Activated CD4-positive, alpha-beta memory T cell treated with anti-CD3 and anti-CD28 coated beads, Interleukin-2, amount 10 ng/mL, durations not matched to agents 7 days and 5 days (primary cell): ENCODE data around the gene CD79A. TPM values are rescaled to one million over a fixed set of nuclear protein-coding genes. Genes with fewer than 3 reads are reported as not detected.

ENCODE experiments used
- CTCF ChIA-PET: fragments of 350-600 bp; sonication (Branson Sonifier 250); formaldehyde crosslinking; loops from one replicate; lab custom pipeline; 2021; ENCODE audit warnings: antibody characterized with exemption, inconsistent platforms; lab: Charles Lee
- POLR2A ChIA-PET: fragments of 350-600 bp; sonication (Branson Sonifier 250); formaldehyde crosslinking; loops from one replicate; lab custom pipeline; 2021; ENCODE audit warnings: antibody characterized with exemption; lab: Charles Lee
- DNase-seq: peaks from one replicate; pipeline ENCODE4 v3.0.0-alpha.2; 2020
- H3K27ac Mint-ChIP-seq: one replicate; pipeline ENCODE4 v1.8.0; 2021; ENCODE audit warnings: mild to moderate bottlenecking, mixed read lengths
- H3K27me3 Mint-ChIP-seq: one replicate; pipeline ENCODE4 v1.8.0; 2021; ENCODE audit warnings: mixed read lengths
- H3K36me3 Mint-ChIP-seq: one replicate; pipeline ENCODE4 v1.8.0; 2021; ENCODE audit warnings: low read depth, mixed read lengths
- H3K4me1 Mint-ChIP-seq: one replicate; pipeline ENCODE4 v1.8.0; 2021; ENCODE audit warnings: mixed read lengths
- H3K4me3 Mint-ChIP-seq: one replicate; pipeline ENCODE4 v1.8.0; 2021; ENCODE audit warnings: mild to moderate bottlenecking, mixed read lengths
- H3K9me3 Mint-ChIP-seq: one replicate; pipeline ENCODE4 v1.8.0; 2021; ENCODE audit warnings: mixed read lengths
- total RNA-seq, 2 experiments: library from RNA; stranded (reverse); gene quantifications; one replicate each; pipeline ENCODE4 v1.2.3, GENCODE V29; 2021

CD79A gene
- total RNA-seq, 2 experiments from 2014 or later = 0.35 to 0.38 TPM

DNA sequence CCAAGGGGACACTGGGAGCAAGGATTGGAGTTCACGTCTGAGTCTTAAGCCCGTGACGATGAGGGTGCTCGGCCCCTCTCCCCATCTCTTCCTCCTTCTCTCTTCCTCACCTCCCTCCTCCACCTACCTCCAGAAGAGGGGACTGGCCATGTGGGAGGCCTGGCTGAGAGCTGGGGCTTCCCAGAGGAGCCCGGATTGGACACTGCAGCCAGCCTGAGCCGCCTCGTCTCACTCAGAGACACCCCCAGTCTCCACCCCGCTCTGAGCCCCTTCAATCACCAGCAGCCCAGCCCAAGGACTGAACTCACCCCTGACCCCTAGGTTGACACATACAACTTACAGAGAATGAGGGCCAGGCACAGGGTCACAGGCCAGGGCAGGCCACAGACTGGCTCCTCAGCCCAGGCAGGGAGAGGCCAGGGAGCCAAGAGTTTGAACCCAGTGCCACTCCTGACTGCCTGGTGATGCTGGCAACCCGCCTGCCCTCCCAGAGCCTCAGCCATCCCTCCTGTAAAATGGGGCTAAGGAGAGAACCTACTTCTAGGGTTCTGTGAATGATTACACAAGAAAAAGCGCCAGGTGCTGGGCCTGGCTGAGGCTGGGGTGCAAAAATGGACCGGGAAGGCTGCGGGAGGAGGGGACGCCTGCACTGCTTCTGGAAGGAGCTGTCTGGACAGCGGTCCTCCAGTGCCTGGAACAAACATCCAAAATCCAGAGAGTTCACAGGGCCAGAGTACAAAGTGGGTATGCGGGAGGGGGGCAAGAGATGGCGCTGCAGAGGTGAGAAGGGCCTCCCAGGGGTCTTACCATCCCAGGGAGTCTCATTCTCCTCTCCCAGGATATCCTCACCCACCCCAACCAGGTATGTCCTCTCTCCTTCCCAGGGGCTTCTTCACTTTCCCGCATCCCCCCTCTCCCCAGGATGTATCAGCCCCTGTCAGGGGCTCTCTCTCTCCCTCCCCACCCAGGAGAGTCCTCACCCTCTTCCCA lies 1.1 kb downstream of the CD79A start:
- Mint-ChIP-seq H3K27me3 (no peaks in the 10 kb centered on the region), H3K4me3 (no peak overlapping the region), H3K27ac (peak overlapping the region; percentile 21), H3K36me3 (peaks cover 8% of the 10 kb centered on the region), H3K4me1 (peaks cover 66% of the 10 kb centered on the region), H3K9me3 (no peaks in the 10 kb centered on the region)
- DNase-seq = no peak
- ChIA-PET POLR2A (interaction anchor here (2.3 to 16.1 kb wide), 3 partner anchors 8 to 33 kb away, joined by 8 to 384 read pairs (median 223); partner anchors contain the start of genes ARHGEF1 and RPS19), CTCF (no interaction called here)

DNA sequence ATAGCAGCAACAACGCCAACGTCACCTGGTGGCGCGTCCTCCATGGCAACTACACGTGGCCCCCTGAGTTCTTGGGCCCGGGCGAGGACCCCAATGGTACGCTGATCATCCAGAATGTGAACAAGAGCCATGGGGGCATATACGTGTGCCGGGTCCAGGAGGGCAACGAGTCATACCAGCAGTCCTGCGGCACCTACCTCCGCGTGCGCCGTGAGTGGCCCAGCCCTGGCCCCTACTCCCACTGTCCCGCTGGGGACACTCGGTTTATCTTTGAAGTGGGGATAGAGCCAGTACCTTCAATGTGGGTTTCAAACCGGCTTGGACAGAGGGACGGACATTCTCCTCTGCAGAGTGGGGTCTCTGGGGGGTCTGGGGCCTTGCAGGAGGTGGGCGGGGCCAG lies 2.0 kb downstream of the CD79A start:
- POLR2A ChIA-PET = no interaction called here
- no peak for DNase-seq
- no peak overlapping the region for H3K27ac Mint-ChIP-seq
- H3K27me3 Mint-ChIP-seq = no peaks in the 10 kb centered on the region
- CTCF ChIA-PET = no interaction called here
- peaks cover 13% of the 10 kb centered on the region for H3K36me3 Mint-ChIP-seq
- no peak overlapping the region for H3K4me3 Mint-ChIP-seq
- H3K4me1 Mint-ChIP-seq = peaks cover 60% of the 10 kb centered on the region
- no peaks in the 10 kb centered on the region for H3K9me3 Mint-ChIP-seq

DNA sequence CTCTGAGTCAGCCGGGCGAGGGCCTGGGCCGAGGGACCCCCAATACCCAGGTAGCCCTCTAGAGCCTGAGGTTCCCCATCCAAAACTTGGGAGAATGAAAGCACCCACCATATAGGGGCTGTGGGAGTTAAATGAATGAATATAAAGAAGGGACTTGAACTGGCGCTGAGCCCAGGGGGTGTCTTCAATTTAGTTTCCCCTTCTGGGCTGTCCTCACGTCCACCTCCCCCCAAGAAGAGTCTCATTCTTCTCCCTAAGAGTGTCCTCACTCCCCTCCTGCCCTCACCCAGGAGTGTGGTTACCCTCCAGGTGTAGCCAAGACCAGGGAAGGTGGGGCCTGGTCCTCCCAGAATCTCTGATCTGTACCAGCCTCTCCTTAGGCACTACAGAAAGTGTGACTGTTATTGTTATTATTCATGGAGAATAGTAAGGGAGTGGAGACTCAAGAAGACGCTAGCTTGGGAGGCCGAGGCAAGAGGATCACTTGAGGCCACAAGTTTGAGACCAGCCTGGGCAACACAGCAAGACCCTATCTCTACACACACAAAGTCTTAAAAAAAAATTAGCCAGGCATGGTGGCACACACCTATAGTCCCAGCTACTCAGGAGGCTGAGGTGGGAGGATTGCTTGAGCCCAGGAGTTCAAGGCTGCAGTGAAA lies 2.7 kb downstream of the CD79A start:
- ChIA-PET POLR2A (interaction anchor here (1.1 to 13.3 kb wide), 3 partner anchors 10 to 20 kb away, joined by 3 to 384 read pairs (median 135); partner anchors contain the start of genes CD79A and RPS19), CTCF (interaction anchor here (0.6 to 1.0 kb wide), 3 partner anchors 9 to 432 kb away, joined by 4 to 6 read pairs (median 5); no protein-coding TSS in a partner anchor)
- peaks cover 56% of the 10 kb centered on the region for H3K4me1 Mint-ChIP-seq
- no peak overlapping the region for H3K27ac Mint-ChIP-seq
- no peaks in the 10 kb centered on the region for H3K27me3 Mint-ChIP-seq
- no peak overlapping the region for H3K4me3 Mint-ChIP-seq
- H3K9me3 Mint-ChIP-seq = no peaks in the 10 kb centered on the region
- DNase-seq = no peak
- peaks cover 20% of the 10 kb centered on the region for H3K36me3 Mint-ChIP-seq

DNA sequence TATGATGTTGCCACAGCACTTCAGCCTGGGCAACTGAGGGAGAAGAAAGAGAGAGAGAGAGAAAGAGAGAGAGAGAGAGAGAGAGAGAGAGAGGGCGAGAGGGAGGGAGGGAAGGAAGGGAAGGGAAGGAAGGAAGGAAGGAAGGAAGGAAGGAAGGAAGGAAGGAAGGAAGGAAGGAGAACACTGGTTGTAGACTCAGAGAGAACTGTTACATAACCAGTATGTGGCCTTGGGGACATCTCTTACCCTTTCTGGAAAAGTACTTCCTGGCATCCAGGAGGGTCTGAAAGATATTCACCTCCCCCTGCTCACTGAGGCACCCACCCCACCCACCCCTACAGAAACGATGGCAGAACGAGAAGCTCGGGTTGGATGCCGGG lies 3.2 kb downstream of the CD79A start:
- Mint-ChIP-seq H3K4me3 (no peak overlapping the region), H3K27me3 (no peaks in the 10 kb centered on the region), H3K4me1 (peaks cover 53% of the 10 kb centered on the region), H3K36me3 (peaks cover 25% of the 10 kb centered on the region), H3K9me3 (no peaks in the 10 kb centered on the region), H3K27ac (no peak overlapping the region)
- no peak for DNase-seq
- POLR2A ChIA-PET = interaction anchor here (1.1 to 13.3 kb wide), 3 partner anchors 10 to 20 kb away, joined by 3 to 384 read pairs (median 135); partner anchors contain the start of genes CD79A and RPS19
- CTCF ChIA-PET = interaction anchor here (0.6 to 1.0 kb wide), 3 partner anchors 10 to 433 kb away, joined by 4 to 6 read pairs (median 5); no protein-coding TSS in a partner anchor

DNA sequence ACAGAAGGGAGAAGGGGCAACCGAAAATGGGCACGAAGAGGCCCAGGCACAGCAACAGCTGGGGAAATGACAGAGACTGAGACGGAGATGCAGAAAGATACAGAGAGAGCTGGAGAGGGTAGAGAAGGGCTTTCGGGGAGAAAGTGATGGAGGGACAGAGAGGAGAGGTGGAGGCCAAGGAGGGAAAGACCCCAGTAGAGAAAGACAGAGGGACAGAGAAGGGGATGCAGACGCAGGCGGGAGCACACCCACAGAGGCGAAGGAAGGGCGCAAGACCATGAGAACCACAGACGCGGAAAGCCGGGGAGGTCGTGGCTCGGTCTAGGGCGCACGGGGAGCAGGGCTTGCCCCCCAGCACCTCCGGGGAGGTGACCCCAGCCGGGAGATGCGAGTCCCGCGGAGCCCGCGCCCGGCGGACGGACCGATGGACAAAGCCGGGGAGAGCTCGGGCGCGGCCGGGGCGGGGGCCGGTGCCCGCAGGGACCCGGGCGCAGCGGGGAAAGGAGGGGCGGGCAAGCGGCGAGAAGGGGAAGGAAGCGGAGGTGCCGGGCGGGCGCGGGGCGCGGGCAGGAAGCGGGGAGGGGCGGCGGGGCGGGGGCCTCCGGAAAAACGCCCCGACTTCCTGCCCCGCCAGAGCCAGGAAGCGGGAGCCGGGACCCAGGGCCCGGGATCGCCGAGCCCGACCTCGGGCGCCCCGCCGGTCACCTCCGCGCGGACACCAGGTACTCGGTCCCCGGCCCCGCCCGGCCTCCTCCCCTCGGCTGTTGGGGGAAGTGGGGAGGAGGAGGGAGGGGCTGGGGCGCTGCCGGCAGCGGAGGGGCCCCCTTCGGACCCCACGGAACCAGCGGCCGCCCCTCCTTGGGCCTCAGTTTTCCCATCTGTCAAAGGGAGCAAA lies 5.7 kb downstream of the CD79A start, which contains the start of gene ARHGEF1:
Gene ARHGEF1, plus strand, starts transcription at position 617 of the 895 bp plus-strand sequence. CDS start 4,899 bp downstream, outside the sequence.
- no peaks in the 10 kb centered on the region for H3K27me3 Mint-ChIP-seq
- peak; percentile 73 for DNase-seq
- peak within 1 kb of the TSS; percentile 93 for H3K4me3 Mint-ChIP-seq
- POLR2A ChIA-PET = interaction anchor here (1.0 to 13.3 kb wide), 5 partner anchors 13 to 64 kb away, joined by 3 to 384 read pairs (median 135); partner anchors contain the start of genes CD79A and RPS19
- H3K27ac Mint-ChIP-seq = peak within 1 kb of the TSS; percentile 97
- H3K9me3 Mint-ChIP-seq = no peaks in the 10 kb centered on the region
- CTCF ChIA-PET = interaction anchor here (0.8 to 5.9 kb wide), 5 partner anchors 10 to 63 kb away, joined by 3 to 95 read pairs (median 4); partner anchors contain the start of gene RPS19
- peaks cover 44% of the 10 kb centered on the region for H3K36me3 Mint-ChIP-seq
- peaks cover 48% of the 10 kb centered on the region for H3K4me1 Mint-ChIP-seq

DNA sequence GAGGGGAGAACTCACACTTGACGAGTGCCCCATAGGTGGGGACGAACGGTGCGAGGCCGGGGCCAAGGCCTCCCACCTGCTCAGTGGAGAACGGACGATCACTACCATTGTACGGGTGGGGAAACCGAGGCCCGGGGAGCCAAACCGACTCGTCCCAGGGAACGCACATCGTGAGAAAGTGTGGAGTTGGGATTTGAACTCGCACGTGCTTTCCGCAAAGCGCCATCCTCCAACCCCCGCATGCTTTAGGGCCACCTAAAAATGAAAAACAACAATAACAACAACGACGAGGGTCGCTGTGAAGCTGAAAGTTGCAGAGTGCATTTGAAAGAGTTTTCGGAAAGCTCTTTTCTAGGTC lies 6.4 kb downstream of the CD79A start:
- Mint-ChIP-seq H3K4me3 (peak overlapping the region; percentile 85), H3K36me3 (peaks cover 51% of the 10 kb centered on the region), H3K27ac (peak overlapping the region; percentile 93), H3K4me1 (peaks cover 49% of the 10 kb centered on the region), H3K9me3 (no peaks in the 10 kb centered on the region), H3K27me3 (no peaks in the 10 kb centered on the region)
- CTCF ChIA-PET = interaction anchor here (1.2 to 5.9 kb wide), 3 partner anchors 11 to 62 kb away, joined by 3 to 95 read pairs (median 23); partner anchors contain the start of gene RPS19
- DNase-seq = peak; percentile 28
- POLR2A ChIA-PET = interaction anchor here (1.3 to 13.3 kb wide), 4 partner anchors 14 to 64 kb away, joined by 3 to 384 read pairs (median 150); partner anchors contain the start of genes CD79A and RPS19

DNA sequence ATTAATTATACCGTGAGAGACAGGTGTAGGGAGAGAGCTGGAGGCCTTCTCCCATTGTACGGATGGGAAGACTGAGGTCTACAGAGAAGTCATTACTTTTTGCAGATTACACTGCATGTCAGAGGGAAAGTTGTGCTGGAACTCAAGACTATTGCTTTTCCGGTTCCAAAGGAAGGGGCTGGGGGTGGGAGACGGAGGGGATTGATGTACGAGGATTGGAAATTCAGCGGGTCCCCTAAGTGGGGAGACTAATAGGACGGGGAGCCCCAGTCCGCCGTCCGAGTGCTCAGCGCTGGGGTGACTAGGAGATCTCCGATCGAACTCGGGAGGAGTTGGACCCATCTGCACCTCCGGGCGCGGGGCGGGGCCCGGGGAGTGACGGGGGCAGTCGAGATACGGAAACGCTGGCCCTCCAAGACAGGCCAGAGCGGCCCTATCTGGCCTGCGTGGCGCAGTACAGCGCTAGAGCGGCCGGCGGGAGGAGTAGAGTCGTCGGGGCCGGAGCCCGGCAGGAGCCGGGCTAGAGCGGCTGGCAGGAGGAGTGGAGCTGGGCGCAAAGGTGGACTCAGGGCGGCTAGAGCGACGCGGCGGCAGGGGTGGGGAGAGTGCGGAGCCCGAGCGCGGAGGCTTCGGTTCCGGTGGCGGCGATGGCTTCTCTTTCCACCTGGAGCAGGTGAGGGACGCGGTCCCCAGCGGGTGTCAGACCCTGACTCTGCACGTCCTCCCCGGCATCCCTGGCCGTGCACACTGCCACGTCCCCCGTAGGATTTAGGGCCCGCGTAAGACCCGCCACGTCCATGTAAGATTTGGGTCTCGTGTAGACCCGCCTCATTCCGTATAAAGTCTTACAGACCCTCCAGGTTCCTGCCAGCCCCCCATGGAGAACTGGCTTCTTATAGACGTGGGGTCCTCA lies 7.0 kb downstream of the CD79A start:
- Mint-ChIP-seq H3K4me1 (peaks cover 55% of the 10 kb centered on the region), H3K4me3 (peak overlapping the region; percentile 85), H3K27ac (peak overlapping the region; percentile 93), H3K27me3 (no peaks in the 10 kb centered on the region), H3K36me3 (peaks cover 56% of the 10 kb centered on the region), H3K9me3 (no peaks in the 10 kb centered on the region)
- ChIA-PET CTCF (interaction anchor here (1.0 to 5.9 kb wide), 5 partner anchors 11 to 68 kb away, joined by 3 to 95 read pairs (median 3); partner anchors contain the start of gene RPS19), POLR2A (interaction anchor here (1.0 to 13.3 kb wide), 8 partner anchors 14 to 399 kb away, joined by 3 to 384 read pairs (median 40); partner anchors contain the start of genes CD79A, ERFL, RABAC1 and RPS19)
- DNase-seq = peak; percentile 94

DNA sequence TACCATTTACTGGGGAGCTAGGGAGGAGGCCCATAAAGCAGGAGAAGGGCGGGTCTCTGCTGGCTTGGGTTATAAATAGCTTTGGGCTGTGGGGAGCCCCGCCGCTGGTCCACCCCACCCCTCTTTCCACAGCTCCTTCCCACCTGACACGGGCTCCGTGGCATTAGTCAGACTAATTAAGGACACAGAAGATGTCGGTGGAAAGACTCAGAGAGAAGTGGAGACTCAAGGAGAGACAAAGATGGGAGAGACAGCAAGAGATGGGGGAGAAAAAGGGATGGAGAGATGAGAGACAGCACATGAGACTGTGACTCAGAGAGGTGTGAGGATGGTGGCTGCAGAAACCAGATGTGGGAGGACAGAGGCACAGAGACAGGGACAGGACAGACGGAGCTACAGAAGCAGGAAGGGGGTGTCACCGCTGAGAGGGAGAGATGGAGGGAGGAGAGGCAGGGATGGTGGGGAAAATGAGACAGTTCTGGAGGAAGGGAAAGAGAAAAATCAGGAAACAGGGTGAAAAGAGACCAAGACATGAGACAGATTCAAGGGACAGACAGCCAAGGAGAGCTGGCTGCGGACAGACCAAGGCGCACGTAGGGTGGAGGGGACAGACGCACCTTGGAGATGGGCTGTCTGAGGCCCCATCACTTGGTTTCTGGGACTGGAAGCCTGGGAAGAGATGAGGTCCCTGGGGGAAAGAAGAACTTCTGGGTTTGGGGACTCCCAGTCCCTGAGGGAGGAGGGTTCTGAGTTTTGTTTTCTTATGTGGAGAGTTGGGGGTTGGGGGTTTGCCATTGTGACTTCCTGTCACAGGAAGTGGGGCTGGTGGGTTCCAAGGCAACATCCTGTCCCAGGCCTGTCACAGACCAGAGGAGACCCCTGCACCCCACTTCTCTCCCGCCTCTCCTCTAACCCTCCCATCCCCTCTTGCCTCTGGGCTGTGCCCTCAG lies 10.0 kb downstream of the CD79A start:
- ChIA-PET POLR2A (interaction anchor here (1.6 to 13.3 kb wide), 7 partner anchors 8 to 71 kb away, joined by 3 to 384 read pairs (median 45); partner anchors contain the start of genes CD79A, ERFL, RABAC1 and RPS19), CTCF (interaction anchor here (0.6 to 5.9 kb wide), 10 partner anchors 14 to 148 kb away, joined by 3 to 95 read pairs (median 4); partner anchors contain the start of gene RPS19)
- H3K36me3 Mint-ChIP-seq = peaks cover 78% of the 10 kb centered on the region
- DNase-seq = peak; percentile 81
- peaks cover 57% of the 10 kb centered on the region for H3K4me1 Mint-ChIP-seq
- no peaks in the 10 kb centered on the region for H3K27me3 Mint-ChIP-seq
- H3K4me3 Mint-ChIP-seq = peak overlapping the region; percentile 85
- no peaks in the 10 kb centered on the region for H3K9me3 Mint-ChIP-seq
- H3K27ac Mint-ChIP-seq = peak overlapping the region; percentile 93

DNA sequence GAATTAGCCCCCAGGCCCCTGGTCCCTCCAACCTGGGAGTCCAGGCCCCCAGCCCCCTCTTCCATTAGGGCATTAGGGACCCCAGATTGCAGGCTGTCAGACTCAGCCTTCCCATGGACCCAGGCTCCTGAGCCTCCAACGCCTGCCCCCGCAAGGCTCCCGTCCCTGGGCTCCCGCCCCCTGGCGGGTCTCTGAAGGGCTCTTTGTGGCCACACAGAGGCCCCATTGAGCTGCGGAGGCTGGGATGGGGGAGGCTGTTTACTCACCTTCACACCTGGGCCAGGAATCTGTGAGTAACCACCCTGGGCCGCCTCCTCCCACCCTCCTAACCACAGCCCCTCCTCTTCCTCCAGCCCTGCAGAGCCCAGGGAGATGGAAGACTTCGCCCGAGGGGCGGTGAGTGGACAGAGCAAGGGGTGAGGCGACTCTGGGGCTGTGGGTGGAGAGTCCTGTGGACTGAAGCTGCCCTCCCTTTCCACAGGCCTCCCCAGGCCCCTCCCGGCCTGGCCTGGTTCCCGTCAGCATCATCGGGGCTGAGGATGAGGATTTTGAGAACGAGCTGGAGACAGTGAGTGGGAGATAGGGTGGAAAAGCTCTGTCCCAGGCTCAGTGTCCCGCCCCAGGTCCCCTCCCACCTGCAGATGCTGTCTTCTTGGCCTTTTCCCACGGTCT lies 10.8 kb downstream of the CD79A start:
- H3K36me3 Mint-ChIP-seq = peaks cover 73% of the 10 kb centered on the region
- peak overlapping the region; percentile 85 for H3K4me3 Mint-ChIP-seq
- no peaks in the 10 kb centered on the region for H3K9me3 Mint-ChIP-seq

More for the DNA sequence above, 10.8 kb downstream of the CD79A start:
- DNase-seq = peak; percentile 86
- Mint-ChIP-seq H3K27me3 (no peaks in the 10 kb centered on the region), H3K4me1 (peaks cover 57% of the 10 kb centered on the region), H3K27ac (peak overlapping the region; percentile 93)
- ChIA-PET POLR2A (interaction anchor here (2.2 to 13.3 kb wide), 6 partner anchors 17 to 70 kb away, joined by 7 to 384 read pairs (median 90); partner anchors contain the start of genes CD79A, ERFL, RABAC1 and RPS19), CTCF (interaction anchor here (0.9 to 5.9 kb wide), 8 partner anchors 12 to 63 kb away, joined by 3 to 95 read pairs (median 4); partner anchors contain the start of gene RPS19)
